Omental fat pad (tissue), 4 donors: ENCODE data around the gene DMKN. TPM values are rescaled to one million over a fixed set of nuclear protein-coding genes. Genes with fewer than 3 reads are reported as not detected.
A peak's percentile ranks its signal among the peaks of the same experiment; 100 is the strongest.

Source experiments
- ATAC-seq: fragments of 150-250 bp; one replicate; pipeline ENCODE4 v1.9.1; 2016; ENCODE audit warnings: mild to moderate bottlenecking, moderate library complexity; ENCODE audit not compliant: low FRiP score
- DNase-seq: peaks from one replicate; pipeline ENCODE4 v3.0.0-alpha.2; 2019; ENCODE audit warnings: low spot score
- total RNA-seq, 4 donors: library from RNA; depleted of rRNA; stranded (reverse); fragments of >200 nt; gene quantifications; one replicate each; pipeline ENCODE4 v1.1.0, GENCODE V29; 2016
- TF ChIP-seq, protein P1 (sequence below), 3 donors: fragments of 450-650 bp; IDR thresholded peaks; one replicate each; pipeline ENCODE4 v1.5.1; 2016 to 2017; ENCODE audit warnings: antibody characterized with exemption in 3 of 3, mild to moderate bottlenecking in 3 of 3, moderate library complexity in 2 of 3

DMKN gene
- total RNA-seq, 4 donors from 2014 or later = 2.8 to 48.9 (median 33.8) TPM

DNA sequence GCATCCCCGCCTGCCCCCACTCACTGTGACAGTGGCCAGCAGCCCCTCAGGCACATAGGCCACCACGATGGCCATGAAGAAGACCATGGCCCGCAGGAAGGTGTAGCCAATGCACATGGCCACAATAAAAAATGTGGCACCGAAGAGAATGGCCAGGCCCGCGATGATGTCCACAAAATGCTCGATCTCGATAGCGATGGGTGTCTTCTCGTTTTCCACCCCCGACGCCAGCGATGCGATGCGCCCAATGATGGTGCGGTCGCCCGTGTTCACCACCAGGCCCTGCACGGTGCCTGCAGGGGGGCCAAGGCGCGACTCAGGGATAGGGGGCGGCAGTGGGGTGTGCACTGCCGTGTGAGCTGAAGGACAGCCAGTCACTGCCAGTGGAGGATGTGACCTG is 46.3 kb upstream of the DMKN start:
- ATAC-seq (no peak), DNase-seq (no peak)
- TF ChIP-seq, protein P1, sequence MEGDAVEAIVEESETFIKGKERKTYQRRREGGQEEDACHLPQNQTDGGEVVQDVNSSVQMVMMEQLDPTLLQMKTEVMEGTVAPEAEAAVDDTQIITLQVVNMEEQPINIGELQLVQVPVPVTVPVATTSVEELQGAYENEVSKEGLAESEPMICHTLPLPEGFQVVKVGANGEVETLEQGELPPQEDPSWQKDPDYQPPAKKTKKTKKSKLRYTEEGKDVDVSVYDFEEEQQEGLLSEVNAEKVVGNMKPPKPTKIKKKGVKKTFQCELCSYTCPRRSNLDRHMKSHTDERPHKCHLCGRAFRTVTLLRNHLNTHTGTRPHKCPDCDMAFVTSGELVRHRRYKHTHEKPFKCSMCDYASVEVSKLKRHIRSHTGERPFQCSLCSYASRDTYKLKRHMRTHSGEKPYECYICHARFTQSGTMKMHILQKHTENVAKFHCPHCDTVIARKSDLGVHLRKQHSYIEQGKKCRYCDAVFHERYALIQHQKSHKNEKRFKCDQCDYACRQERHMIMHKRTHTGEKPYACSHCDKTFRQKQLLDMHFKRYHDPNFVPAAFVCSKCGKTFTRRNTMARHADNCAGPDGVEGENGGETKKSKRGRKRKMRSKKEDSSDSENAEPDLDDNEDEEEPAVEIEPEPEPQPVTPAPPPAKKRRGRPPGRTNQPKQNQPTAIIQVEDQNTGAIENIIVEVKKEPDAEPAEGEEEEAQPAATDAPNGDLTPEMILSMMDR (IDR thresholded peaks at IDR 0.05) = no peak

DNA sequence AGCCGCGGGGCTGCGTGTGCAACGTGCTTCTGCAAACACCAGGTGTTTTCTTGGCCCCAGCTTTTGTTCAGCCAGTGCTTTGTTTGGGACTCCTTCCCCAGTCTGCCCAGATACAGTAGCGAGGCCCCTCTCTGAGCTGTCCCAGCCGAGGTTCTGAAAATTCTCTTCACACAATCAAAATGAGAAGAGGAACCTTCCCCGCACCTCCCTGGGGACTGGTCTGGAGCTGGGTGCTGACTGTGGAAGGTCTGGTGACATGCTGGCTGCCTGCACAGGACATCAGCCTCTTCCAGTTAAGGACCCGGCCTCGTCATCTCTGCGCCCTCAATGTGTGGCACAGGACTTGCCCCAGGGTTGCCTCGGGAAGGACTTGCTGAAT is 45.8 kb upstream of the DMKN start:
- TF ChIP-seq, protein P1 (IDR thresholded peaks at IDR 0.05) = no peak
- no peak for DNase-seq
- ATAC-seq = no peak

DNA sequence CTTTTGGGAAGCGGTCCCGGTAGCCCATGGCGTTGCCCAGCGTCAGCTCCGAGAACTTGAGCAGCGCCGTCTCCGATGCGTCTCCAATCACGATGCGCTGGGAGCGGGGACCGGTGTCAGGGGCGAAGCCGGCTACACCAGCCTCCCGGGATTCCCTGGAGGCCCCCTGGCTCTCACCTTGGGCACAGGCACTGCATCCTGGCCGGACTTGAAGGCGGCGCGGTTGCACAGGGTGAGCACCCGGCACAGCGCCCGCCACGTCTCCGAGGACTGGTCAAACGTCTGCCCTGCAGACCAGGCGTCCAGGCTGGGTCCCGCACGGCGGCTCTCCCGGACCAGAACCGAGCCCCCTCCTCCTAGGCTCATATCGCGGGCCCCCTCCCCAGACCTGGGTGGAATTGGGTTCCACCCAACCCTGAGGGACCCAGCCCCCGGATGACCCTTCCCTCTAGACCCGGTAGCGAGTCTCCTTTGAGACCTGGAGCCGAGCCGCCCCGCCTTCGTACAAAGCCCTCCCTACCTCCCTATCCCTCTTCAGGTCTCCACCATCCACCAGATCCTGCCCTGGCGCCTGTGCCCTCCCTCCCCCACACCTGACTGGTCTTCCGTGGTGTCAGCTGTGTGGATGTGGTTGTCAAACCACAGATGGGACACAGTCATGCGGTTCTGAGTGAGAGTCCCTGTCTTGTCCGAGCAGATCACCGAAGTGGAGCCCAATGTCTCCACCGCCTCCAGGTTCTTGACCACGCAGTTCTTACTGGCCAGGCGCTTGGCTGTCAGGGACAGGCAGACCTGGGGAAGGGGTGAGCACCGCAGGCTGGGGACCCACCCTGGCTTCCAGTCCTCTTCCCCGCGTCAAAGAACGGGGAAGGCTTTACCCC is 45.2 kb upstream of the DMKN start:
- no peak for DNase-seq
- no peak for ATAC-seq
- TF ChIP-seq, protein P1 (IDR thresholded peaks at IDR 0.05) = no peak

DNA sequence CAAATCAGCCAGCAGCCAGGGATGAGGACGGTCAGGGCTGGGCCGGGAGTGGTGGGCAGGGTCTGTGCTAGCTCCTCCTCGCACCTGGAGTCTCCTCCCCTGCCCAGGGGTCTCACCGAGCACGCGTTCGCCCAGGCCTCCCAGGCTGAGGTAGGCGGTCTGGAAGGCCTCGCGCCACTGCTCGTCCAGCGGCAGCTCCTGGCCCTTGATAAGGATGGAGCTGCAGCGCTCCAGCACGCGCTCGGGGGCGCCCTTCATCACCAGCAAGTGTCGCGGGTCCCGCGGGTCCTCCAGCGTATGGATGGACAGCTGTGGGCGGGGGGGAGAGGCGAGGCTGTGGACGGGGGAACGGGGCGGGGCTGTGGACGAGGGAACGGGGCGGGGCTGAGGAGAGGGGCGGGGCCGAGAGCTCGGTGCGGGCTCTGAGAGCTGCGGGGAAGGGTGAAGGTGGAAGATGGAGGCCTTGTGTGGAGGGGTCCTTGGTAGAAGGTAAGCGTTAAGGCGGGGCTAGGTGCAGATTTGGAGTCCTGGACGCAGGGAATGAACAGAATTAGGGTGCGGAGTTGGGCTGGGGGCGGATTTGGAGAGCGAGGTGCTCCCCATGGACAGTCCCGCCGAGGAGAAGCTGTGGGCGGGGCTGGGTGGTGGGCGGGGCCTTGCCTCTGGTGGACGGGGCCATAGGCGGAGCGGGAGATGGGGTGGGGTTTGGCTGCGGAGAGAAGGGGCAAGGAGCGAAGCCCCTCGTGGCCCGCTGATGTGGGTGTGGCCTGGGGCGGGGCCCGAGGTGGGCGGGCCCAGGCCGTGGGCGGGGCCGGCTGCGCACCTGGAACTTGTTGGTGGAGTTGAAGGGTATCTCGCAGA is 44.3 kb upstream of the DMKN start:
- ATAC-seq (peak; percentile 74), DNase-seq (peak; percentile 49)
- TF ChIP-seq, protein P1 (IDR thresholded peaks at IDR 0.05) = no peak

DNA sequence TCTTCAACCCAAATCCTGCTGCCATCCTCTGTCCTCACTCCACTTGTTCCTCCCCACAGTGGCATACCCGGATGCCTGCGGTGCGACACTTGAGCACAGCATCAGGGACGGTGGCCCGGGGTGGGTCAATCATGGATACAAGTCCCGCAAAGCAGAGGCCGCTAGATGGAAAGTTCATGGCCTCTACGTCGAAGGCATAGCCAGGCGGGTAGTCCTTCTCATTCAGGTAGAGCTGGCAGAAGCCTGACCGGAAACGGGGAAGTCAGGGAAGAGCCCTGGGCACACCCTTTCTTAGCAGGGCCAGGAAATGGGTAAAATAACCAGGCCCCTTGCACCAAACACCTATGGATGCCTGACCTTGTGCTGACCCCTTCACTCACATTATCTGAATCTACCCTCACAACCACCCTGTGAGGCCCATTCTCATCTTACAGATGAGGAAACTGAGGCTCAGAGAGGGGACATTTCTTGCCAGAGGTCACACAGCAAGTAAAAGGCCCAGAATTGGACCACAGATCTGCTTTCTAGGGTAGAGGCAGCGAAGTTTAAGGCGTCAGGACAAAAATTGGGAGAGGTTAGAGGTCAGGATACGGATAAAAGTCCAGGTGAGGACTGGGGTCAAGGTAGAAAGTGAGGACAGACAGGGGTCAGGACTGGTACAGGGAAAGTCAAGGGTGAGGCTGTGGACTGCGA is 43.5 kb upstream of the DMKN start:
- no peak for ATAC-seq
- TF ChIP-seq, protein P1 (IDR thresholded peaks at IDR 0.05) = no peak
- DNase-seq = no peak

GRCh38 chr19:35556025-35556590 is 42.7 kb upstream of the DMKN start:
- TF ChIP-seq, protein P1 (IDR thresholded peaks at IDR 0.05) = no peak
- DNase-seq = no peak
- no peak for ATAC-seq
